PC-9 (cell line): ENCODE data around the gene SETD7. TPM values are rescaled to one million over a fixed set of nuclear protein-coding genes. Genes with fewer than 3 reads are reported as not detected.
"Not testable (repeated sequence)": the region's sequence is repeated elsewhere in the genome, so short reads cannot be mapped to it uniquely, and the experiment has no call there.

Experiments used
- BruUV-seq: library from RNA; stranded (reverse); fragments of 400-500 nt; replicated peaks from 2 replicates; lab custom pipeline; 2021; lab: Mats Ljungman, UMichigan
- CTCF ChIA-PET: fragments of 300-600 bp; sonication (Branson Sonifier 250); formaldehyde crosslinking; loops from one replicate; lab custom pipeline; 2022; ENCODE audit warnings: antibody characterized with exemption; lab: Charles Lee
- POLR2A ChIA-PET: fragments of 300-600 bp; sonication (Branson Sonifier 250); formaldehyde crosslinking; loops from one replicate; lab custom pipeline; 2022; ENCODE audit warnings: antibody characterized with exemption; ENCODE audit not compliant: unreplicated experiment; lab: Charles Lee
- DNase-seq, 2 experiments: peaks; one replicate each; pipeline versions ENCODE4 v3.0.0 to v3.0.0-alpha.2; 2015 to 2022; ENCODE audit warnings: mixed read lengths in 1 of 2
- H2AFZ ChIP-seq: fragments of 200-600 bp; sonication (generic); 2 replicates; pipeline ENCODE4 v1.8.1; 2017; ENCODE audit warnings: antibody characterized with exemption
- H3F3A ChIP-seq: fragments of 200-600 bp; sonication (generic); 2 replicates; pipeline ENCODE4 v1.8.1; 2017; ENCODE audit warnings: antibody characterized with exemption, mild to moderate bottlenecking, low read depth; ENCODE audit not compliant: insufficient read depth
- H3K27ac ChIP-seq: fragments of 200-600 bp; sonication (generic); 2 replicates; pipeline ENCODE4 v1.6.1; 2016; ENCODE audit warnings: mixed run types
- H3K27me3 ChIP-seq: fragments of 200-600 bp; sonication (generic); 2 replicates; pipeline ENCODE4 v1.6.1; 2016; ENCODE audit warnings: low read depth, mixed run types; ENCODE audit not compliant: insufficient read depth
- H3K36me3 ChIP-seq: fragments of 200-600 bp; sonication (generic); 2 replicates; pipeline ENCODE4 v1.6.1; 2016; ENCODE audit warnings: low read depth, mixed run types
- H3K4me1 ChIP-seq: fragments of 200-600 bp; sonication (generic); replicated peaks from 2 replicates; pipeline ENCODE4 v1.6.1; 2016; ENCODE audit warnings: mixed run types; ENCODE audit not compliant: insufficient read depth
- H3K4me2 ChIP-seq: fragments of 200-600 bp; sonication (generic); 2 replicates; pipeline ENCODE4 v1.6.1; 2017; ENCODE audit warnings: mixed run types
- H3K4me3 ChIP-seq: fragments of 200-600 bp; sonication (generic); 2 replicates; pipeline ENCODE4 v1.6.1; 2016; ENCODE audit warnings: mixed run types
- H3K79me2 ChIP-seq: fragments of 200-600 bp; sonication (generic); 2 replicates; pipeline ENCODE4 v1.6.1; 2017; ENCODE audit warnings: low read depth, mixed run types
- H3K9me2 ChIP-seq: fragments of 200-600 bp; sonication (generic); 2 replicates; pipeline ENCODE4 v1.8.1; 2017; ENCODE audit warnings: mild to moderate bottlenecking; ENCODE audit not compliant: insufficient read depth
- H3K9me3 ChIP-seq: fragments of 200-600 bp; sonication (generic); 2 replicates; pipeline ENCODE4 v1.8.1; 2016; ENCODE audit warnings: low read depth; ENCODE audit not compliant: insufficient read depth
- H4K20me1 ChIP-seq: fragments of 200-600 bp; sonication (generic); 2 replicates; pipeline ENCODE4 v1.8.1; 2017; ENCODE audit not compliant: insufficient read depth
- EZH2 ChIP-seq: fragments of 200-600 bp; sonication (generic); IDR thresholded peaks from 2 replicates; pipeline ENCODE4 v1.8.0; 2017; ENCODE audit warnings: antibody characterized with exemption, low read depth
- intact Hi-C: fragments of 100-400 bp; cut with micrococcal nuclease; formaldehyde crosslinking; loops from one replicate; pipeline ENCODE4 v1.10.0; 2022; ENCODE audit not compliant: unreplicated experiment
- total RNA-seq: library from RNA; stranded (reverse); gene quantifications from 2 replicates; pipeline ENCODE4 v1.2.3, GENCODE V29; 2021
- TF ChIP-seq, protein P1 (sequence below): fragments of 200-600 bp; sonication (generic); conservative IDR thresholded peaks from 2 replicates; pipeline ENCODE4 v1.6.1; 2017; ENCODE audit warnings: mixed run types, antibody characterized with exemption, mild to moderate bottlenecking, moderate library complexity

Gene SETD7
- total RNA-seq, 1 experiment from 2014 or later: 36.5 TPM

DNA sequence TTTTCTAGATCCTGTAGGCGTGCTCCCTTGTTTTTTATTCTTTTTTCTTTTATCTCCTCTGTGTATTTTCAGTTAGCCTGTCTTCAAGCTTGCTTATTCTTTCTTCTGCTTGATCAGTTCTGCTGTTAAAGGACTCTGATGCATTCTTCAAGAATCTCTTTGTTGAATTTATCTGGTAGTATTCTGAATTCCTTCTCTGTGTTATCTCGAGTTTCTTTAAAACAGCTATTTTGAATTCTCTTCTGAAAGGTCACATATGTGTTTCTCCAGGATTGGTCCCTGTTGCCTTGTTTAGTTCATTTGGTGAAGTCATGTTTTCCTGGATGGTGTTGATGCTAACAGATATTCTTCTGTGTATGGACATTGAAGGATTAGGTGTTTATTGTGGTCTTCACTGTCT is 86.8 kb downstream of the SETD7 start:
- no peak overlapping the region for H3K27ac ChIP-seq
- DNase-seq: no peak
- intact Hi-C loops: no loop called here
- H3K4me3 ChIP-seq: no peak overlapping the region
- no peaks in the 10 kb centered on the region for H3K9me3 ChIP-seq
- no peaks in the 10 kb centered on the region; the same call in 1 of the 2 replicates for H4K20me1 ChIP-seq
- H3K79me2 ChIP-seq: peaks cover 4% of the 10 kb centered on the region; the same call in 1 of the 2 replicates
- ChIA-PET POLR2A (no interaction called here), CTCF (no interaction called here)
- no peaks in the 10 kb centered on the region for H3K9me2 ChIP-seq
- no TSS peak for BruUV-seq
- TF ChIP-seq, protein P1, sequence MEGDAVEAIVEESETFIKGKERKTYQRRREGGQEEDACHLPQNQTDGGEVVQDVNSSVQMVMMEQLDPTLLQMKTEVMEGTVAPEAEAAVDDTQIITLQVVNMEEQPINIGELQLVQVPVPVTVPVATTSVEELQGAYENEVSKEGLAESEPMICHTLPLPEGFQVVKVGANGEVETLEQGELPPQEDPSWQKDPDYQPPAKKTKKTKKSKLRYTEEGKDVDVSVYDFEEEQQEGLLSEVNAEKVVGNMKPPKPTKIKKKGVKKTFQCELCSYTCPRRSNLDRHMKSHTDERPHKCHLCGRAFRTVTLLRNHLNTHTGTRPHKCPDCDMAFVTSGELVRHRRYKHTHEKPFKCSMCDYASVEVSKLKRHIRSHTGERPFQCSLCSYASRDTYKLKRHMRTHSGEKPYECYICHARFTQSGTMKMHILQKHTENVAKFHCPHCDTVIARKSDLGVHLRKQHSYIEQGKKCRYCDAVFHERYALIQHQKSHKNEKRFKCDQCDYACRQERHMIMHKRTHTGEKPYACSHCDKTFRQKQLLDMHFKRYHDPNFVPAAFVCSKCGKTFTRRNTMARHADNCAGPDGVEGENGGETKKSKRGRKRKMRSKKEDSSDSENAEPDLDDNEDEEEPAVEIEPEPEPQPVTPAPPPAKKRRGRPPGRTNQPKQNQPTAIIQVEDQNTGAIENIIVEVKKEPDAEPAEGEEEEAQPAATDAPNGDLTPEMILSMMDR: no peak
- no peak for TF ChIP-seq EZH2
- H3K36me3 ChIP-seq: no peaks in the 10 kb centered on the region
- no peaks in the 10 kb centered on the region for H3F3A ChIP-seq
- H2AFZ ChIP-seq: no peak overlapping the region
- H3K4me2 ChIP-seq: no peak overlapping the region
- H3K27me3 ChIP-seq: no peaks in the 10 kb centered on the region
- H3K4me1 ChIP-seq: no peaks in the 10 kb centered on the region

DNA sequence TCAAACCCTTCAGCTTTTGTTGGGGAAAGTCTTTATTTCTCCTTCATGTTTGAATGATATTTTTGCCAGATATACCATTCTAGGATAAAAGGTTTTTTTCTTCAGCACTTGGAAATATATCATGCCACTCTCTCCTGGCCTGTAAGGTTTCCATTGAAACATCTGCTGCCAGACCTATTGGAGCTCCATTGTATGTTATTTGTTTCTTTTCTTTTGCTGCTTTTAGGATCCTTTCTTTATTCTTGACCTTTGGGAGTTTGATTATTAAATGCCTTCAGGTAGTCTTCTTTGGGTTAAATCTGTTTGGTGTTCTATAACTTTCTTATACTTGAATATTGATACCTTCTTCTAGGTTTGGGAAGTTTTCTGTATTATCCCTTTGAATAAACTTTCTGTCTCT is 87.3 kb downstream of the SETD7 start:
- H3K4me2 ChIP-seq, intact Hi-C loops, H3F3A ChIP-seq, H3K4me3 ChIP-seq, BruUV-seq, H2AFZ ChIP-seq, H3K79me2 ChIP-seq, DNase-seq, H3K27me3 ChIP-seq, H3K27ac ChIP-seq, H3K4me1 ChIP-seq, H3K36me3 ChIP-seq, H4K20me1 ChIP-seq, H3K9me2 ChIP-seq, H3K9me3 ChIP-seq, POLR2A ChIA-PET: not testable (repeated sequence)
- CTCF ChIA-PET: interaction anchor here (0.6 kb wide), 1 partner anchor 160 kb away, joined by 3 read pairs; no protein-coding TSS in a partner anchor

DNA sequence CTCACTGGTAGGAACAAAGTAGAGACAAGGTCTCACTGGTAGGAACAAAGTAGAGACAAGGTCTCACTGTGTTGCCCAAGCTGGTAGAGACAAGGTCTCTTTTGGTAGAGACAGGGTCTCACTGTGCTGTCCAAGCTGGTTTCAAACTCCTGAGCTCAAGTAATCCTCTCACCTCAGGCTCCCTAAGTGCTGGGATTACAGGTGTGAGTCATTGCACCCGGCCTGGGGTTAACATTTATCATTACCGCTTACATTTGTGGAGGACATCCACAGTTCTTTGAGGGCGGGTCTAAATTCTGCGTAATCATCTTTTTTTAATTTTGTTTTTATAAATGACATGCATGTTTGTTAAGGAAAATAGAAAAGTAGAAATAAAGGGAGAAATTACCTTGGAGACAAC is 90.1 kb downstream of the SETD7 start:
- BruUV-seq: no TSS peak
- Histone ChIP-seq H3K4me2 (no peak overlapping the region), H3K9me2 (no peaks in the 10 kb centered on the region), H3K9me3 (no peaks in the 10 kb centered on the region), H3F3A (no peaks in the 10 kb centered on the region), H3K27ac (no peak overlapping the region), H3K4me1 (no peaks in the 10 kb centered on the region), H3K36me3 (no peaks in the 10 kb centered on the region), H4K20me1 (no peaks in the 10 kb centered on the region; the same call in 1 of the 2 replicates), H3K79me2 (peaks cover 9% of the 10 kb centered on the region; the same call in 1 of the 2 replicates), H3K4me3 (no peak overlapping the region), H3K27me3 (no peaks in the 10 kb centered on the region), H2AFZ (no peak overlapping the region)
- TF ChIP-seq, protein P1: no peak
- no peak for TF ChIP-seq EZH2
- ChIA-PET CTCF (no interaction called here), POLR2A (no interaction called here)
- intact Hi-C loops: no loop called here
- no peak for DNase-seq

DNA sequence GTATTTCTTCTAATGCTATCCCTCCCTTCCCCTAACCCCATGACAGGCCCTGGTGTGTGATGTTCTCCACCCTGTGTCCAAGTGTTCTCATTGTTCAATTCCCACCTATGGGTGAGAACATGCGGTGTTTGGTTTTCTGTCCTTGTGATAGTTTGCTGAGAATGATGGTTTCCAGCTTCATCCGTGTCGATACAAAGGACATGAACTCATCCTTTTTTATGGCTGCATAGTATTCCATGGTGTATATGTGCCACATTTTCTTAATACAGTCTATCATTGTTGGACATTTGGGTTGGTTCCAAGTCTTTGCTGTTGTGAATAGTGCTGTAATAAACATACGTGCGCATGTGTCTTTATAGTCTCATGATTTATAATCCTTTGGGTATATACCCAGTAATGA is 91.5 kb downstream of the SETD7 start:
- H3K4me3 ChIP-seq, H4K20me1 ChIP-seq, H2AFZ ChIP-seq, H3K4me2 ChIP-seq, BruUV-seq, H3K4me1 ChIP-seq, CTCF ChIA-PET, H3K36me3 ChIP-seq, H3K9me2 ChIP-seq, H3K9me3 ChIP-seq, POLR2A ChIA-PET, H3F3A ChIP-seq, DNase-seq, intact Hi-C loops, H3K27me3 ChIP-seq, H3K27ac ChIP-seq: not testable (repeated sequence)
- peaks cover 15% of the 10 kb centered on the region for H3K79me2 ChIP-seq
